GM18502 (cell line): ENCODE results near the gene KDELR3.

Experiments used
- ATAC-seq: cut with Tn5 transposase; IDR thresholded peaks from one replicate; pipeline ENCODE4 v1.9.1; 2021; ENCODE audit warnings: mild to moderate bottlenecking; ENCODE audit not compliant: unreplicated experiment, poor library complexity

KDELR3 gene

GRCh38 chr22:38479096-38479837, 11.4 kb downstream of the KDELR3 start:
- no peak for ATAC-seq

DNA sequence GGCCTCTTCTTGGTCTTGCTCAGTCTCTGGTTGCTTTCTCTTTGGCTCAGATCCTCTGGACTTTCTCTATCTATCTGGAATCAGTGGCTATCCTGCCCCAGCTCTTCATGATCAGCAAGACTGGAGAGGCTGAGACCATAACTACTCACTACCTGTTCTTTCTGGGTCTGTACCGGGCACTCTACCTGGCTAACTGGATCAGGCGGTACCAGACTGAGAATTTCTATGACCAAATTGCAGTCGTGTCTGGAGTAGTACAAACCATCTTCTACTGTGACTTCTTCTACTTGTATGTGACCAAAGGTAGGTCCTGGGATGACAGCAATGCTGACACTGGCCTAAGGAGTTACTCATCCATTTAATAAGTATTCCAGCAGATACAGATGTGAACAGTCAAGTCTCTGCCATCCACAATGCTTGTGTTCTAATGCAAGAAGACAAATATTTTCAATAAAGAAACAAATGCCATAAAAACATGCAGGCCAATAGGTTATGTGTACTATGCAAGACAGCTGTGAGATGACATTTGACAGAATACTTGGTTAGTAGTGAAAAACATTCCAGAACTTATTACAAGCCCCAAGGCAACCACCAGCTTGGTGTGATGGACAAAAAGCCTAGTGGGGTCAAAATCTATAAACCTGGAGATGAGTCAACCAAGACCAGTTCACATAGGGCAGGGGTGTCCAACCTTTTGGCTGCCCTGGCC, 13.4 kb downstream of the KDELR3 start:
- no peak for ATAC-seq

DNA sequence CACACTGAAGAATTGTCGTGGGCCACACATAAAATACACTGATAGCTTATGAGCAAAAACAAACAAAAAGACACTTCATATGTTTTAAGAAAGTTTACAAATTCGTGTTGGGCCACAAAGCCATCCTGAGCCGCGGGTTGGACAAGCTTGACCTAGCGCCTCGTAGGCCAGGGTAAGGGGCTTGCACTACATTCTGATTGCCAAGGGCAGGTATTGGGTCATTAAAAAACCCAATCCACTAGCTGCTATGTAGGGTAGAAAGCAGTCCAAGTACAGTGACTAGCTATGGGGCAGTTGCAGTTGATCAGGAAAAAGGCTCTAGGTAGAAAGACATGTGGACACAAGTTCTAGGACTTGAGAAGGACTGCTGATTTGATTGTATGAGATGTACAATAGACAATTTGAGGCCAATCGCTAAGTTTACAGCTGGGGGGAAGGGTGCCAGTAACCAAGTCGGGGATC, 14.0 kb downstream of the KDELR3 start:
- ATAC-seq, result no peak

DNA sequence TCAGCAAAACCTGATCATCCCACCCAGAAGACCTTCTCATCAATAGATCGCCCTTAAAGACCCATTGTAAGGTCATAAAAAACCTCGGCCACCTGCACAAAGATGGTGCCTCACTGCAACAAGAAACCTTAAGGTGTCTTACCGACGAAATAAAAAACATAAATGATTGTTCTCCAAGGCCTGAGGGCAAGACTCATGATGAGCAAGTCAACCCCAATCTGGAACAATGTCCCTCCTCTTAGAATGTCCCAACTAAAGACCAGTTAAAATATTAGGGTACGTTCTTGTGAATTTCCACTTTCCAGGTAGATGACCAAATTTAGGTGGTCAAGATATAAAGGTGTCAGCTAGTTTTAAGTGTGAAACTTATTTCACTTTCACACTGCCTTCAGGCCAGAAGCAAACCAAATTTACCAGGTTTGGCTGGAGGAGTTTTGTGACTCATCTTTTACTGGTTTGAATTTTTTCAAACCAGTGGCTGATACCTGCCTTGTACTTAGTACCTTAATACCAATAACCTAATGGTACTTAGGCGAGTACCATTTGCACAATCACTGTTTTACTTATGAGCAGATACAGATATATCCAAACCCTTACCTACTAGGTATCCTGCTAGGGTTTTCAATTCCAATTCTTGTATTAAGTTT, 14.9 kb downstream of the KDELR3 start:
- ATAC-seq, result no peak

DNA sequence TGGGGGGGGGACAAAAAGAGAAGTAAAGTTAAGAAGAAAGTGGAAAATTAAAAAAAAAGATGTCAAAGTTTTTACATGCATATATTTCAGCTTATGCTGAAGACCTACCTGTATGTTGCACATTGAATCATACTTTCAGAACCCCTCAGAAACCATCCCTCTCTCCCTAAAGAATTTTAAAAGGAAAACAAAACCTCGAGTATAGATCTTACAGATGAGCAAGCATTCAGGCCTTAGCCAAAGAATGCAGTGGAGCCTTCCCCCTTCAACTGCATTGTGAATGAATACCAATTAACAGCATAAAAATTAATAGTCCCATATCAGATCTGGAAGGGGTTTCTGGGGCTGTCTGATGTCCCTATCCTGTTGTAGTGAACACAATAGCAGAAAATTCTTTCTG, 16.3 kb downstream of the KDELR3 start:
- no peak for ATAC-seq

GRCh38 chr22:38485783-38486182, 17.9 kb downstream of the KDELR3 start:
- no peak for ATAC-seq

GRCh38 chr22:38487946-38488345, 20.1 kb downstream of the KDELR3 start:
- ATAC-seq, result no peak

GRCh38 chr22:38489142-38489541, 21.2 kb downstream of the KDELR3 start:
- ATAC-seq, result no peak

DNA sequence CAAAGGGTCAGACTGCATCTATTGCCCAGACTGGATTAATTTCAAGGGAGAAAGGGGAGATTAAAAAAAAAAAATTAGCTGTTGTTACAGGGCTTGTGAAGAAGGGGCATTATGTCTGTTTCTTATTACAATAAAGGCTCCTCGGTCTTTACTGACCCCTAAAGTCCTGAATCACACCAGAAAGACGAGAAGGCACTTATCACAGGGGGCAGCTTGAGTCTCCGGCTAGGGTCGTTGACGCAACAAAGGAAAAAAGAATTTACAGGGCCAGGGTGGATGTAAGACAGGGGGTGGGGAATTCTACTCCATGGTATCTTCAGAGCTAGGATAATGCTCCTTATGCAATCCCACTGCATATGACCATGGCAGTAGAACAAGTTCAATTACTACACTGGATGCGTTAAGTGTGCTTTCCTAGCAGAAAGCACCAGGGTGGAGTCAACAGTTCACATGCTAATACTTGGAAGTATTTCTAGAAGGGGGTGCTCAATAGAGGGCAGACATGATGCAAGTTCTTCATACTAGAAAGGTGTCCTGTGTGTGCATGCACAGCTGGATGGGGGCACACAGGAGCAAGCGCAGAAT, 21.8 kb downstream of the KDELR3 start:
- no peak for ATAC-seq

DNA sequence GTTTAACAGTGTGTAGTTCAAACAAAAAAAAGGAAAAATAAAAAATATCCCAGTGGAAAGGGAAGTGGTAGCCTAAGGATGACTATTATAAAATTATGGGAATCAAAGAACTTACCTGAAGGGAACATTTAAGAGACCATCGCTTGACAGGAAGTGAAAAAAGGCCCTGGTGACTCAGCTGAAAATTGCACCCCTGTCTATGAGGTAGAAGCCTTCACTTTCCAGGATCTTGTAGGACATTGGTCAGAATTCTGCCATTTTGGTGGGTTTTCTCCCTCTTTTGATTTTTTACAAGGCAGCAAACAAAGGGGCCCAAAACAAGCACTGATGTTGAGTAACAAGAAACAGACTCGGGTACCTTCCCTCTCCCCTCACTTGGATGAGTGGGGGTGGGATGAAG, 22.6 kb downstream of the KDELR3 start:
- ATAC-seq, result no peak

DNA sequence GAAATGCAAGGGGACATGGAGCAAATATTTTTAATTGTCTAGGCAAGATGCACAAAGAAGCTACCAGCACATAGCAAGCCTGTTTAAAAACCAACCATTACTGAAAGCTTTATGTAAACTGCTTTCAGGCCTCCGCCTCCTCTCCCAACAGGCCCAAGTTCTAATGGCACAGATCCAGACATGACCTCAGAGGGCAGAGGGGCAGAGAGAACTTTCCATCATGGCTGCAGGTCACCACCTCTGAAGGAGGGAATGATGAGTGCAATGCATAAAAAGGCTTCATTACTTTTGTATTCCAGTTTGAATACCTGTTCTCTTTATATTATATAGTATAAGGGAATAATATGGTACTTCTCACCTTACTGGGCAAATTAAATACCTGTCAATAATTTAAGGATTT, 23.0 kb downstream of the KDELR3 start:
- no peak for ATAC-seq

GRCh38 chr22:38491707-38492348, 23.9 kb downstream of the KDELR3 start:
- ATAC-seq, result no peak

GRCh38 chr22:38494498-38494897, 26.6 kb downstream of the KDELR3 start:
- ATAC-seq, result no peak

GRCh38 chr22:38494939-38495338, 27.0 kb downstream of the KDELR3 start:
- ATAC-seq, result no peak

DNA sequence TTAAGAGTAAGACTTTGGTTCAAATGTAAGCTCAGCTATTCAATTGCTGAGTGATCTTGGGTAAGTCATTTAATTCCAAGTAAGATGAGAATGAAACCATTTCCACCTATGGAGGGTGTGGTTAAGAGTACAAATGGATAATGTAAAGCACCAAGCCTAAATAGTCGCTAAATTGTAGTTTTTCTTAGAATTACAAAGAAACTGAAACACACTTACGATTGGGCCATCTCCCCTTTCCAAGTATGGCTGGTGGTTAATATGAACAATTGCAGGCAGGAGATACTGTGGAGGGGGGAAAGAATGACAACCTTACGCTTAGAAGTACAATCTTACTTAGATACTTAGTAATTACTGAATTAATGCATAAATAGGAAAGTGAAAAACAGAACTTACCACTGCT, 30.0 kb downstream of the KDELR3 start:
- no peak for ATAC-seq

DNA sequence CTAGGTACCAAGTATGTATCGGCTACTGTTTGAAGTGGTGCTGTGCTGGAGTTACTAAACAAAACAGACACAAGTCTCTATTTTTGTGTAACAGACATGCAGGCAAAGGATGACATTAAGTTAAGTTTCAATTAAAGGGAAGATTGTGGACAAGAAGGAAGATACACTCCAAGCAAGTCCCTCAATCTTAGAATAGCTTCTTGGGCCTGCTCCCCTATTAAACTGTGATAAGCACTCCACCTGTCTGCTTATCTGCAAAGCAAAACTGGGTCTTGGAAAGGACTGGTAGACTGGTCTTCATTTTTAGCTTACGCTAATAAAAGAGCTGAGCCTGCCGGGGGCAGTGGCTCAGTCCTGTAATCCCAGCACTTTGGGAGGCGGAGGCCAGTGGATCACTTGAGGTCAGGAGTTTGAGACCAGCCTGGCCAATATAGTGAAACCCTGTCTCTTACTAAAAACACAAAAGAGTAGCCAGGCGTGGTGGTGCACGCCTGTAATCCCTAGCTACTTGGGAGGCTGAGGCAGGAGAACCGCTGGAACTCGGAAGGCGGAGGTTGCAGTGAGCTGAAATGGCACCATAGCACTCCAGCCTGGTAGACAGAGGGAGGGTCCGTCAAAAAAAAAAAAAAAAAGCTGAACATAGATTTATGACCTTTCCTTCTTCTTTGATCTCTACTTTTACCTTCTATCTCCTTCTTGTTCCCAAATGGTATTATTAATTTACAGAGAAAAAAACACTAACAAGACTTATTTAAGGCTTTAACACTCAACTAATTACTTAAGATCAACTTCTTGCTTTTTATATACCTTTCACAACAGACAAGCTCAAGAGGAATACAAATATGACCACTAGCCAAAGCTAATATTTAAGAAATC, 34.1 kb downstream of the KDELR3 start:
- ATAC-seq, result no peak

- ATAC-seq, result no peak
Observed at GRCh38 chr22:38503021-38503420, 35.1 kb downstream of the KDELR3 start.

GRCh38 chr22:38504731-38505540, 37.0 kb downstream of the KDELR3 start:
- ATAC-seq, result no peak
